HG03432 (cell line): ENCODE measurements around the gene OGN.

Source experiments
- ATAC-seq: cut with Tn5 transposase; IDR thresholded peaks from one replicate; pipeline ENCODE4 v1.9.1; 2021; ENCODE audit warnings: mild to moderate bottlenecking, moderate library complexity; ENCODE audit not compliant: unreplicated experiment

Gene OGN

GRCh38 chr9:92405818-92406217 is 1.4 kb upstream of the OGN start:
- ATAC-seq = no peak

DNA sequence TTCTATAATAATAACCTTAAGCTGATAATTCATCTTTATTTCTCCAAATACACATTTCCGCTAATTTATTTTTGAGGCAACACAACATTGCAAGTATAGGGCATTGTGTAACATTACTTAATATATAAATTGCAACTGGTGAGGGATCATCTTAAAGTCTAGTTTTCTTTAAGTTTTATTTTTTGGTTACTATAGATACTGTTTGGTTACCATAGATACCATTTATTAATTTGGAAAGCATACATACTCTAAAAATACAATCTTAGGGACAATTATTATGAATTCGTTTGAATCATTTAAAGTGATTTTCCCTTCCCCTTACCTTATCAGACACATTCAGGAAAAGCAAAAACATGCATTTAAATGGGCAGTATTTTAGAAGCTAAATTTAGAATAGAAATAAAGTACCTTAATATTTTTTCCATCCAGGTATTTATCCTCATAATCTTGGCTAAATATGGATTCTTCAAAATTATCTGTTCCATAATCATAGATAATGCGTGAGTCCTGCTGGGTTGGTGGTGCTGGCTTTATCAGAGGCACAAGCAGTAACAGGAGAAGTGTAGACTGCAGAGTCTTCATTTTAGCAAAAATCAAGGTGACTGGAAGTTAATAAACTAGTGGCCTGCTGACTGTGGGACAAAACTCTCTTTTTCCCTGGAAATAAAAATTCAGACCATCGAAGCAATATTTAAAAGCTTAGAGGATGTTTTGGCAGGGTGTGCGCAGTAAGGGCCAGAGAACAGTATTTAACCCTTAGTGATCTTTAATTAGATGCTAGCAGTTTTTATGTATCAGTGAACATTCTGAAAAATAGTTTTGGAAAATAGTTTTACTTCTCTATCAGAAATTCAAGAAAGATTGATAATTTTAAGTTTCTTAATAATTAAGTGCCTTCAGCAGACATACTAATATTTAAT is 1.3 kb downstream of the OGN start:
- no peak for ATAC-seq

DNA sequence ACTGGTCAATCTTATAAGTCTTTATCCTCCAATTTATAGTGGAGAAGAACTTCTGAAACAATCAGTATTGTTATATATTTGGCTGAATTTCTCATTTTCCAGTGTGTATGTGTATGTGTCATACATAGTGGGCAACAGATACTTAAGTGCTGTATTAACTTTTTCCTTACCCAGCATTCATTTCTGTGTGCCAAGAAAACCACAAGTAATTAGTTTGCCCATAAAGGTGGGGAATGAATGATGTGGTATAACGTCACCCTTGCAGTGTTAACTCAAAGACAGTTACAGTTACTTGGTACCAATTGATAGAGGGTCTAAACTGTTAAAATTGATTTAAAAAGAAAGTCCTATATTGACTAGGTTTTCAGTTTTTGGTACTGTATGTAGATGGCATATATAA is 2.0 kb downstream of the OGN start:
- no peak for ATAC-seq

- ATAC-seq = no peak
Measured at GRCh38 chr9:92397853-92398252, 6.5 kb downstream of the OGN start.

GRCh38 chr9:92395617-92396016 is 8.8 kb downstream of the OGN start:
- ATAC-seq = no peak

GRCh38 chr9:92393686-92394085 is 10.7 kb downstream of the OGN start:
- ATAC-seq = no peak

DNA sequence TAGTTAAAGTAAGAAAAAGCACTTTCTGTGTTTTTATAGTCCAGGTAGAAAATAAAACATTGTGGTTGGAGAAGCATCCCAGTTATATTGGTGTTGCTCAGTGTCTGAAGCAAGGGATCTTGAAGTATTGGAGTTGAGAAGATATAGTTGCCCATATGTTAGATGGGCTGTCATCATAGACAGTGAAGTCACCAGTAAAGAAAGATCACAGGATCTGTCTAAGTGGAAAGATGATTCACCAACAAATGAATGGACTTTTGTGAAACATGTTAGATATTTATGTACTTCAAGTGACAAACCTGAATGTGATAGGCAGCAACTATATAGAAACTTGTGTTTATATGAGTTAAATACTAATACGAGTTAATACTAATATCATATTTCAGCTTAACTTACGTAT is 11.7 kb downstream of the OGN start:
- ATAC-seq = no peak

- ATAC-seq = no peak
Measured at GRCh38 chr9:92385953-92386352, 18.4 kb downstream of the OGN start.

GRCh38 chr9:92385477-92385876 is 18.9 kb downstream of the OGN start:
- ATAC-seq = no peak

GRCh38 chr9:92385001-92385400 is 19.4 kb downstream of the OGN start:
- no peak for ATAC-seq

DNA sequence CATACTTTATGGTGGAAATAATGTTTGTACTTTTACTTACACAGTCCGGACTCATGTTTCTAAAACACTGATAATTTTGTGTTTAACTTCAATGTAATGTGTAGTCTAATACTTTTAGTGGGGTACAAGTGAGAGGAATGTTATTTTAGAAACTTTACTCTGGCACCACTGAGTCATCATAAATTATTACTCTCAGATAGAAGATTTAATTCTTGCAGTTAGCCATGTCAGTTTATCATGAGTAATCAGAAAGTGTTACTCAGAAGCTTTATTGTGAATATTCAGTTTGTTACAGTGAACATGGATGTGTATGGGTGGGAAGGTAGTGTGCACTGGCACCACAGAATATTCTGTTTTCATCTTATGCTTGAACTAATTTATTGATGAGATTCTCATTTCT is 20.0 kb downstream of the OGN start:
- ATAC-seq = no peak

GRCh38 chr9:92381775-92382174 is 22.6 kb downstream of the OGN start:
- ATAC-seq = no peak

- ATAC-seq = no peak
Measured at GRCh38 chr9:92380603-92381002, 23.8 kb downstream of the OGN start.

DNA sequence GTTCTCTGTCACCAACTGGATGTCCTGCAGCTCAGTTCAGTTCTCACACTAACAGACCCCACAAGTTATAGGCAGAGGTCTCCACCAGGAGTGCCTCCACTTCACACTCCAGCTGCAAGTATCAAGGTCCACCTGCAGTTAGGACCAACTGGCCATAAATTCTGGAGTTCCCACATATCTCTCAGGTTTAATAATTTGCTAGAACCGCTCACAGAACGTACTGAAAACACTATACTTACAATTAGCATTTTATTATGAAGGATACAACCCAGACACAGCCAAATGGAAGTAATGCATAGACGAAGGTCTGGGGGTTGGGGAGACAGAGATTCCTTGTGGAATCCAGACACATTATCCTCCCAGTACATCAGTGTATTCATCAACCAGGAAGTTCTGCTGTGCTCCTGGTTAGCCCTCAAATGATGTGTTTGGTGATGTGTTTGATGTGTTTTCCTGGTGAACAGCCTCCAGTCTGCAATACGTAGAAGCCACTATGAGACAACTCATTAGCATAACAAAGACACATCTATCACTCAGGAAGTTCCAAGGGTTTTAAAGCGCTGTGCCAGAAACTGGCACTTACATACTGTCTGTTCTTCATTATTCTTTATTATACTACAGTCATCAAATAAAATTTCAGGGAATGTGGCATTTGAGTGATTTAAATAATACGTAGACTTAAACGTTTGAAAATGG is 25.4 kb downstream of the OGN start:
- no peak for ATAC-seq

DNA sequence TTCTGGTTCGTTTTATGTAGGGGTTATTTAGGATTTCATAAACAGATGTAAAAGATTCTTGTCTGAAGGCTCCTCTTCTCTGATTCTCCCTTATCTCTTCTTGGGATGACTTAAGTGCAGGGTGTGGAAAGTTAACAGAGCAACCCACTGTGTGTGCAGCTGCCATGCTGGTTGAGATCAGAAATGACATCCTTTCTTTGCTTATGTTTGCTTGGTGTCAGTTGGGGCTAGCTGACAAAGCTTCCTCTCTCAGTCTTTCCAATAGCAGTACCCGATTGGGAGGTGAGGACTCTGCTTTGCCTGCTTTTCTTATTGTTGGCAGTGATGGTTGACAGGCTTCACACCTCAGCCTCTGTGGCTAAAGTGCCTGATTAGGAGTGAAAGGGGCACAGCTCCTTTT is 26.5 kb downstream of the OGN start:
- no peak for ATAC-seq

GRCh38 chr9:92373167-92373566 is 31.2 kb downstream of the OGN start:
- ATAC-seq = no peak

GRCh38 chr9:92369075-92369474 is 35.3 kb downstream of the OGN start:
- no peak for ATAC-seq

DNA sequence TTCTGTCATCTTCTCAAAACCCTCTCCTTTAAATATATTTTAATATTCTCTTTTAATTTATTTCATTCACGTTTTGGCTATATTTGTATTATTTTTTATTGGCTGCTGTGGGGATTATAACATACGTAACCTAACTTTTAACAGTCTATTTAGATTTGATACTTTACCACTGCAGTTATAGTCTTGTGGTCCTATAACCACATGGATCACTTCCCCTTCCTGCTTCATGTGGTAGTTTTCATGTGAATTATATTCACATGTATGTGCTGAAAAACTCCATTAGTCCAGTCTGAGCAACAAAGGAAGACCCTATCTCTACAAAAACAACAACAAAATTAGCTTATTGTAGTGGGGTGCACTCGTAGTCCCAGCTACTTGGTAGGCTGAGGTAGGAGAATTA is 44.3 kb downstream of the OGN start:
- ATAC-seq = no peak

DNA sequence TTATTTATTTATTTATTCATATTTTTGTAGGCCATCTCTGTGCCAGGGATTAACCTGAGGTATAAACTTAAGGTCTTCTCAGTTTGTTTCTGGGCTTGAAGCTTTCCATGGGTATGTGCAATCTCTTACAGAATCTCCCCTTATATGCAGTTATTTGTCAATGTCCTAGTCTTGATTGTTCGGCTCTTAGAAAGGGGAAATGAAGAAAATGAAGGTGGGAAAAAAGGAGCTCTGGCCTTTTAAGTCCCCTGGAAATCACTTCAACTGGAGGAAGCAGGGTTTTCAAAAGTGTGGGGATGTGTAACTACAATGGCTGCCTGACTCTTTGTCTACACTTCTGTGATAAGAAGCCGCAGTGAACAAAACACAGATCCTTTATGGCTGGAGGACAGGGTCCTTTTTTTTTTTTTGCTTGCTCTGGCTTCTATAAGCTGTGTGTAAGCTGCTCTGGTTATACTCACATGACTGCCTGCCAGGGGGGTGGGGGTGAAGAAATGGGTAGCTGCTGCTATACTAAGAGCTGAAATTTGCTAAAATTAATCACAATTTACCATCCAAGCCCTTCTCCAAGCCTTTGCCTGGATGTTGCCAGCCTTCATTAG is 44.9 kb downstream of the OGN start:
- ATAC-seq = no peak

- no peak for ATAC-seq
Measured at GRCh38 chr9:92353051-92353450, 51.3 kb downstream of the OGN start.

DNA sequence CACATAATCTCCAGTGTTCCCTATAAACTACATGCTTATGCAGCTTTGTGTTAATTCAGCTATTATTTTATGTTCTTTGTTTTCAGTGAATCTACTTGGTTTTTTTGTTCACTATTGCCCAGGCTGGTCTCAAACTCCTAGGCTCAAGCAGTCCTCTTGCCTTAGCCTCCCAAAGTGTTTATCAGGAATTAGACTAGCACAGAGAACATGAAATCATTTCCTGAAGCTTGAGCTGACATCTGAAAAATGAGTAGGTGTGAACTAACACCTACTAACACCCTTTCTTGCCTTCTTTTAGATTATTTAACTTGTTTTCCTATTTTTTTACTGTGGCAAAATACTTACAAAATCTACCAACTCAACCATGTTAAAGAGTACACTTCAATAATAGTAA is 53.6 kb downstream of the OGN start:
- ATAC-seq = no peak
